ENCODE measurements around the gene CTNNA2. TPM values are rescaled to one million over a fixed set of nuclear protein-coding genes. Genes with fewer than 3 reads are reported as not detected.
A peak's percentile ranks its signal among the peaks of the same experiment; 100 is the strongest.

The CTNNA2 gene
- total RNA-seq, 1 experiment from 2014 or later: 5.5 TPM

DNA sequence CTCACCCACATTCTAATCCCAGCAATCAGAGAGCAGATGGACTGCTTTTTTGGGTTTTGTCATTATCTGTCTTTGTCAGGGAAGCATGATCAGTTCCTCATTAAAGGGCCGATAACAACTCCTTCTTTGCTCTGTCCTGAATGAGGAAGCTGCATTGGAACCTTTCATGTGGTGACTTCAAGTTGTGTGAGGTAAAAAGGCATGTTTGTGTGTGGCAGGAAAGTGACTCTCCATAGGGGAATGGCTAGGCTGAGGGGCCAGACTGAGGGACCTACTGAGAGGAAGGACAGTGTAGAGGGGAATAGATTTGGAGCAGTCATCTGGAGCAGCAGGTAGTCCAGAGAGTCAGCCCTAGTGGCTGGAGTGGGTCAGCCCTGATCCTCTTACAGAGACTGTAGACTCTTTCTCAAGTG, 815.3 kb downstream of the CTNNA2 start:
- Histone ChIP-seq H3K27me3 (ENCODE audit: insufficient read depth, low read length) (no peaks in the 10 kb centered on the region; the same call in 1 of the 2 replicates), H3K23me2 (ENCODE audit: insufficient read length, low read depth, low read length, poor library complexity, severe bottlenecking) (no peaks in the 10 kb centered on the region), H2BK120ac (ENCODE audit: low read depth, low read length, poor library complexity, severe bottlenecking) (no peak overlapping the region), H2AK5ac (ENCODE audit: insufficient read length, low read length) (no peak overlapping the region), H3K9me3 (ENCODE audit: control insufficient read depth, low read depth, low read length) (no peaks in the 10 kb centered on the region), H4K91ac (ENCODE audit: insufficient read length, low read depth, low read length) (no peak overlapping the region), H3K27ac (ENCODE audit: insufficient read length, low read depth, low read length) (no peak overlapping the region), H3K14ac (ENCODE audit: insufficient read depth, low read length) (no peak overlapping the region), H2BK20ac (ENCODE audit: low read depth, low read length, poor library complexity, severe bottlenecking) (no peak overlapping the region), H4K20me1 (ENCODE audit: control insufficient read depth, insufficient read depth, insufficient read length) (no peaks in the 10 kb centered on the region), H2BK12ac (ENCODE audit: insufficient read length, low read depth, low read length) (no peak overlapping the region), H3K18ac (ENCODE audit: insufficient read length, low read depth, low read length) (no peak overlapping the region), H3K9ac (ENCODE audit: extremely low read depth, insufficient read length, low read length) (no peak overlapping the region), H3T11ph (ENCODE audit: low read length) (no peak overlapping the region), H2BK15ac (ENCODE audit: low read depth, low read length) (no peak overlapping the region), H2BK5ac (ENCODE audit: insufficient read length, low read length) (no peak overlapping the region), H3K4me2 (ENCODE audit: insufficient read depth, insufficient read length, low read length) (no peak overlapping the region), H3K4ac (ENCODE audit: low read depth, low read length) (no peak overlapping the region), H3K4me1 (ENCODE audit: insufficient read depth, low read length) (peaks cover 11% of the 10 kb centered on the region; the same call in 1 of the 2 replicates), H3K79me1 (ENCODE audit: insufficient read depth, low read depth, low read length, poor library complexity, severe bottlenecking) (no peaks in the 10 kb centered on the region), H3K23ac (ENCODE audit: insufficient read length, low read depth, low read length) (no peak overlapping the region), H4K8ac (replicated peaks; ENCODE audit: insufficient read length, low read depth, low read length) (no peak overlapping the region), H4K5ac (ENCODE audit: insufficient read length, low read depth, low read length) (no peak overlapping the region), H2AFZ (ENCODE audit: low read length) (no peak overlapping the region), H3K79me2 (ENCODE audit: insufficient read depth, low read length) (no peaks in the 10 kb centered on the region), H3K56ac (ENCODE audit: insufficient read length, low read depth, low read length) (no peak overlapping the region)
- Mint-ChIP-seq H3K27ac (0 out of 7 replicates have a peak overlapping the region, but pooled peaks of 1 of the 3 experiments have one; percentile 9), H3K4me3 (no peak overlapping the region), H3K27me3 (ENCODE audit: low read depth) (peaks cover 2% of the 10 kb centered on the region; the same call in 1 of the 2 replicates), H3K4me1 (peaks cover 27 to 45% of the 10 kb centered on the region in 2 experiments), H3K36me3 (ENCODE audit: insufficient read depth in 1 of 3, low read depth in 3 of 3) (no peaks in the 10 kb centered on the region), H3K9me3 (peaks cover 0 to 2% of the 10 kb centered on the region in 2 experiments; a peak in 2 of 5 replicates)
- TF ChIP-seq, protein P1, sequence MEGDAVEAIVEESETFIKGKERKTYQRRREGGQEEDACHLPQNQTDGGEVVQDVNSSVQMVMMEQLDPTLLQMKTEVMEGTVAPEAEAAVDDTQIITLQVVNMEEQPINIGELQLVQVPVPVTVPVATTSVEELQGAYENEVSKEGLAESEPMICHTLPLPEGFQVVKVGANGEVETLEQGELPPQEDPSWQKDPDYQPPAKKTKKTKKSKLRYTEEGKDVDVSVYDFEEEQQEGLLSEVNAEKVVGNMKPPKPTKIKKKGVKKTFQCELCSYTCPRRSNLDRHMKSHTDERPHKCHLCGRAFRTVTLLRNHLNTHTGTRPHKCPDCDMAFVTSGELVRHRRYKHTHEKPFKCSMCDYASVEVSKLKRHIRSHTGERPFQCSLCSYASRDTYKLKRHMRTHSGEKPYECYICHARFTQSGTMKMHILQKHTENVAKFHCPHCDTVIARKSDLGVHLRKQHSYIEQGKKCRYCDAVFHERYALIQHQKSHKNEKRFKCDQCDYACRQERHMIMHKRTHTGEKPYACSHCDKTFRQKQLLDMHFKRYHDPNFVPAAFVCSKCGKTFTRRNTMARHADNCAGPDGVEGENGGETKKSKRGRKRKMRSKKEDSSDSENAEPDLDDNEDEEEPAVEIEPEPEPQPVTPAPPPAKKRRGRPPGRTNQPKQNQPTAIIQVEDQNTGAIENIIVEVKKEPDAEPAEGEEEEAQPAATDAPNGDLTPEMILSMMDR (conservative IDR thresholded peaks at IDR 0.05): no peak; the same call in 2 of the 3 replicates
- DNase-seq: no peak
- WGBS (ENCODE audit: extremely low coverage, insufficient read length, low lambda C conversion rate): no CpG with 5 or more reads among the region's 1 CpG

Measured in H9 (cell line).